T-helper 17 cell (primary cell): ENCODE measurements around the gene CELF2. TPM values are rescaled to one million over a fixed set of nuclear protein-coding genes. Genes with fewer than 3 reads are reported as not detected.
A peak's percentile ranks its signal among the peaks of the same experiment; 100 is the strongest.

ENCODE experiments used
- ATAC-seq: fragments of 150-1000 bp; cut with Tn5 transposase; 2 replicates; pipeline ENCODE4 v1.10.0; 2021; ENCODE audit warnings: mild to moderate bottlenecking, moderate library complexity
- DNase-seq, 3 donors: peaks; one replicate each; pipeline versions ENCODE4 v3.0.0 to v3.0.0-alpha.2; 2020 to 2021
- H3K9me3 ChIP-seq: one replicate; pipeline ENCODE4 v1.7.0; 2013; ENCODE audit warnings: low read length, mild to moderate bottlenecking; ENCODE audit not compliant: control insufficient read depth, poor library complexity, severe bottlenecking
- H3K27ac Mint-ChIP-seq: one replicate; pipeline ENCODE4 v1.8.0; 2022; ENCODE audit warnings: mild to moderate bottlenecking, moderate library complexity, mixed read lengths
- H3K27me3 Mint-ChIP-seq: one replicate; pipeline ENCODE4 v1.8.0; 2022; ENCODE audit warnings: mixed read lengths
- H3K36me3 Mint-ChIP-seq: one replicate; pipeline ENCODE4 v1.8.0; 2022; ENCODE audit warnings: low read depth, mixed read lengths
- H3K4me1 Mint-ChIP-seq: one replicate; pipeline ENCODE4 v1.8.0; 2022; ENCODE audit warnings: mild to moderate bottlenecking, mixed read lengths
- H3K4me3 Mint-ChIP-seq: one replicate; pipeline ENCODE4 v1.8.0; 2022; ENCODE audit warnings: mild to moderate bottlenecking, moderate library complexity, mixed read lengths
- total RNA-seq, 4 donors: library from RNA in 2 of 4; stranded (reverse) in 2 of 4; gene quantifications; one replicate each; pipeline ENCODE4 v1.2.3 and lab custom pipeline; 2022 to 2026

Gene CELF2
- total RNA-seq, 2 donors from 2014 or later = 201 to 202 TPM

- no peak overlapping the region for H3K27ac Mint-ChIP-seq
- no peak overlapping the region for H3K4me3 Mint-ChIP-seq
- no peaks in the 10 kb centered on the region for H3K9me3 ChIP-seq
- no peaks in the 10 kb centered on the region for H3K36me3 Mint-ChIP-seq
- peaks cover 2% of the 10 kb centered on the region for H3K4me1 Mint-ChIP-seq
- DNase-seq (no peak), ATAC-seq (no peak)
- no peaks in the 10 kb centered on the region for H3K27me3 Mint-ChIP-seq
Observed at GRCh38 chr10:11381511-11381910, 363.8 kb downstream of the CELF2 start.

- DNase-seq (no peak), ATAC-seq (no peak)
- Mint-ChIP-seq H3K27ac (peak overlapping the region; percentile 19), H3K27me3 (no peaks in the 10 kb centered on the region), H3K4me1 (peaks cover 5% of the 10 kb centered on the region), H3K4me3 (no peak overlapping the region), H3K36me3 (no peaks in the 10 kb centered on the region)
- no peaks in the 10 kb centered on the region for H3K9me3 ChIP-seq
Observed at GRCh38 chr10:11382187-11382586, 364.5 kb downstream of the CELF2 start.

GRCh38 chr10:11386044-11386443 lies 368.4 kb downstream of the CELF2 start:
- Mint-ChIP-seq H3K4me1 (peaks cover 11% of the 10 kb centered on the region), H3K27ac (no peak overlapping the region), H3K27me3 (no peaks in the 10 kb centered on the region), H3K36me3 (no peaks in the 10 kb centered on the region), H3K4me3 (no peak overlapping the region)
- ATAC-seq (no peak), DNase-seq (no peak)
- no peaks in the 10 kb centered on the region for H3K9me3 ChIP-seq
